OCI-LY1 (cell line): Measurements from ENCODE around the gene GALNT9.

ENCODE experiments used
- H2AFZ ChIP-seq: fragments of 200-600 bp; sonication (generic), shearing (Covaris generic); 2 replicates; pipeline ENCODE4 v1.6.0; 2014; ENCODE audit warnings: antibody characterized with exemption, mild to moderate bottlenecking, low read length
- H3F3A ChIP-seq: fragments of 200-600 bp; sonication (generic), shearing (Covaris generic); 2 replicates; pipeline ENCODE4 v1.6.0; 2014; ENCODE audit warnings: mild to moderate bottlenecking, antibody characterized with exemption, low read length, moderate library complexity; ENCODE audit not compliant: insufficient read depth
- H3K27ac ChIP-seq: fragments of 200-600 bp; sonication (generic); 2 replicates; pipeline ENCODE4 v1.5.1; 2014; ENCODE audit warnings: low read length, mixed run types, mild to moderate bottlenecking, low read depth; ENCODE audit not compliant: poor library complexity, severe bottlenecking
- H3K27me3 ChIP-seq: fragments of 200-600 bp; sonication (generic); 2 replicates; pipeline ENCODE4 v1.6.0; 2014; ENCODE audit warnings: antibody characterized with exemption, mild to moderate bottlenecking, low read length, moderate library complexity; ENCODE audit not compliant: insufficient read depth
- H3K36me3 ChIP-seq: fragments of 200-600 bp; sonication (generic); 2 replicates; pipeline ENCODE4 v1.6.1; 2014; ENCODE audit warnings: mild to moderate bottlenecking, antibody characterized with exemption, low read length, moderate library complexity, mixed read lengths; ENCODE audit not compliant: insufficient read depth
- H3K4me1 ChIP-seq: fragments of 200-600 bp; sonication (generic); 2 replicates; pipeline ENCODE4 v1.5.1; 2014; ENCODE audit warnings: mild to moderate bottlenecking, low read length, moderate library complexity; ENCODE audit not compliant: insufficient read depth, severe bottlenecking
- H3K4me2 ChIP-seq: fragments of 200-600 bp; sonication (generic), shearing (Covaris generic); 2 replicates; pipeline ENCODE4 v1.6.1; 2014; ENCODE audit warnings: low read length
- H3K4me3 ChIP-seq: fragments of 200-600 bp; sonication (generic); 2 replicates; pipeline ENCODE4 v1.5.1; 2014; ENCODE audit warnings: low read length, low read depth, mild to moderate bottlenecking, mixed read lengths; ENCODE audit not compliant: poor library complexity, severe bottlenecking
- H3K79me2 ChIP-seq: fragments of 200-600 bp; shearing (Covaris generic); 2 replicates; pipeline ENCODE4 v1.6.1; 2016; ENCODE audit warnings: mixed run types, low read length, mixed read lengths; ENCODE audit not compliant: insufficient read depth
- H3K9ac ChIP-seq: fragments of 200-600 bp; sonication (generic), shearing (Covaris generic); 2 replicates; pipeline ENCODE4 v1.6.1; 2014; ENCODE audit warnings: mild to moderate bottlenecking, low read length, mixed read lengths
- H3K9me2 ChIP-seq: fragments of 200-600 bp; sonication (generic), shearing (Covaris generic); 2 replicates; pipeline ENCODE4 v1.6.1; 2014; ENCODE audit warnings: low read depth, mild to moderate bottlenecking, low read length, mixed read lengths
- H3K9me3 ChIP-seq: fragments of 200-600 bp; shearing (Covaris generic); 2 replicates; pipeline ENCODE4 v1.6.1; 2014; ENCODE audit warnings: low read length, mixed read lengths
- H4K20me1 ChIP-seq: fragments of 200-600 bp; sonication (generic), shearing (Covaris generic); 2 replicates; pipeline ENCODE4 v1.6.0; 2016; ENCODE audit warnings: mild to moderate bottlenecking, low read length; ENCODE audit not compliant: insufficient read depth
- EZH2 ChIP-seq: fragments of 200-600 bp; sonication (generic), shearing (Covaris generic); IDR thresholded peaks from 2 replicates; pipeline ENCODE4 v1.8.0; 2017; ENCODE audit warnings: borderline replicate concordance, mixed run types, mild to moderate bottlenecking, antibody characterized with exemption, low read length, moderate library complexity, mixed read lengths
- TF ChIP-seq, protein P1 (sequence below): fragments of 200-600 bp; sonication (generic), shearing (Covaris generic); IDR thresholded peaks from 2 replicates; pipeline ENCODE4 v1.5.1; 2017; ENCODE audit warnings: mild to moderate bottlenecking, antibody characterized with exemption, low read length, moderate library complexity, mixed read lengths

The GALNT9 gene

DNA sequence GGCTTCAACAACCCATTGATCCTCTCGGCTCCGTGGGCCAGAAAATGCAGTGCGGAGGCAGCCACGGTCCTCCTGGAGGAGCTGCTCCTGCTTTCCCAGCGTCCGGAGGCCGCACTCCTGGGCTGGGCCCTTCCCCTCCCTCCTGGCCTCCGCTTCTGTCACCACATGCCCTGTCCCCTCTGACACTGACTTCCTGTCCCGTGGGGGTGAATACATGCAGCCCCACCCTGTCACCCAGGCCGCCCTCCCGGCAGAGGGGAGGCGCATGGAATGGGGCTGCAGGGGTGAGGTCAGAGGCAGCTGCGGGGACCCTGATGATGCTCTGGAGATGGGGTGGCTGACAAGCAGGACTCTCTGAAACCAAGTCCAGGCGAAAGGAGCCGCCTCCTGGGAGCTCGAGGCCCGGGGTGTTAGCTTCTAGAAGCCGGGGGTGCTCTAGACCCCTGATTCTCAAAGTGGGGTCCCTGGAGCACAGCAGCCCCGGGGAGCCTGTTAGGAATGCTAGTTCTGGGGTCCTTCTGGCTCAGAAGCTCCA, 152.9 kb downstream of the GALNT9 start:
- Histone ChIP-seq H3K79me2 (no peaks in the 10 kb centered on the region), H2AFZ (no peak overlapping the region), H3K27ac (no peak overlapping the region), H3K9ac (no peak overlapping the region), H4K20me1 (no peaks in the 10 kb centered on the region), H3K9me2 (no peaks in the 10 kb centered on the region), H3K9me3 (no peaks in the 10 kb centered on the region), H3F3A (no peaks in the 10 kb centered on the region), H3K27me3 (peaks cover 10% of the 10 kb centered on the region), H3K4me3 (no peak overlapping the region), H3K36me3 (no peaks in the 10 kb centered on the region), H3K4me1 (no peaks in the 10 kb centered on the region), H3K4me2 (no peak overlapping the region)
- TF ChIP-seq EZH2 = no peak
- TF ChIP-seq, protein P1, sequence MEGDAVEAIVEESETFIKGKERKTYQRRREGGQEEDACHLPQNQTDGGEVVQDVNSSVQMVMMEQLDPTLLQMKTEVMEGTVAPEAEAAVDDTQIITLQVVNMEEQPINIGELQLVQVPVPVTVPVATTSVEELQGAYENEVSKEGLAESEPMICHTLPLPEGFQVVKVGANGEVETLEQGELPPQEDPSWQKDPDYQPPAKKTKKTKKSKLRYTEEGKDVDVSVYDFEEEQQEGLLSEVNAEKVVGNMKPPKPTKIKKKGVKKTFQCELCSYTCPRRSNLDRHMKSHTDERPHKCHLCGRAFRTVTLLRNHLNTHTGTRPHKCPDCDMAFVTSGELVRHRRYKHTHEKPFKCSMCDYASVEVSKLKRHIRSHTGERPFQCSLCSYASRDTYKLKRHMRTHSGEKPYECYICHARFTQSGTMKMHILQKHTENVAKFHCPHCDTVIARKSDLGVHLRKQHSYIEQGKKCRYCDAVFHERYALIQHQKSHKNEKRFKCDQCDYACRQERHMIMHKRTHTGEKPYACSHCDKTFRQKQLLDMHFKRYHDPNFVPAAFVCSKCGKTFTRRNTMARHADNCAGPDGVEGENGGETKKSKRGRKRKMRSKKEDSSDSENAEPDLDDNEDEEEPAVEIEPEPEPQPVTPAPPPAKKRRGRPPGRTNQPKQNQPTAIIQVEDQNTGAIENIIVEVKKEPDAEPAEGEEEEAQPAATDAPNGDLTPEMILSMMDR = no peak

DNA sequence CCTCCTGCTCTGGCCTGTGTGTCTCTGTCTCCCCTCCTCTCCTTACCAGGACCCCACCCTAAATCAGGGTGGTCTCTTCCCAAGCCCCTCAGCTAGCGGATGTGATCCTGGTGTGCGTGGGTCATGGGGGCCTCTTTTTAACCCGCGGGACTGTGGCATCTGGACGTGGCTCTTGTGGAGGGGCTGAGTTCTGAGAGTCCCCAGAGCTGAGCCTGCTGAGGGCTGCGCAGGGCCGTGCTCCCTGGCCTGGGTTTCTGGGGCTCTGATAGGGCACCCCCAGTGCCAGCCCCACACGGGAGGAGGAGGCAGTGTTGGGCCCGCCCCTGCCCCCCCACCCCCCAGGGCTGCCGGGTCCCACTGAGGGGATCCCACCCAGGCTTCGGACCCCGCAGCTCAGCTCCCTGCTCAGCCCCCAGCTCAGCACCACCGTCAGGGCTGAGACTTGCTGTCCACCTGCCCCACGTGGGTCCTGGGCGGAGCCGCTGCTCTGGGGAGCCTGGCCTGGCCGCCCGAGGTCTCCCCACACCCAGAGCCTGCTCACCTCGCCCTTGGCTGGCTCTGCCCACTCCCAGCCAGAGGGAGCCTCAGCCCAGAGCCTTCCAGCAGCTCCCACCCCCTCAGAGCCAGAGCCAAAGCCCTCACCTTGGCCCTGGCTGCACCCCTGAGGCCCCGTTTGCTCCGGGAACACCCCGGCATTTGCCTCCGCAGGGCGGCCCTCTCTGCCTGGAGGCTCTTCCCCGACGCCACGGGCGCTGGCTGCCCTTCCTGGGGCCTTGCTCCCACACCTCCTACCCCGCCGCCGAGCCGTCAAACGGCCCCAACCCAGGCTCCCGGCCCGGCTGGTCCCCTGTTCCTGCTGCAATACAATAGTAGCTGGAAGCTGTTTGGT, 153.6 kb downstream of the GALNT9 start:
- no peak overlapping the region for H3K9ac ChIP-seq
- H3K9me3 ChIP-seq = no peaks in the 10 kb centered on the region
- no peaks in the 10 kb centered on the region for H3K9me2 ChIP-seq
- no peak overlapping the region for H3K4me2 ChIP-seq
- no peaks in the 10 kb centered on the region for H3K4me1 ChIP-seq
- no peaks in the 10 kb centered on the region for H3K79me2 ChIP-seq
- no peak overlapping the region for H3K27ac ChIP-seq
- TF ChIP-seq EZH2 = no peak
- TF ChIP-seq, protein P1 = no peak
- H4K20me1 ChIP-seq = no peaks in the 10 kb centered on the region
- no peak overlapping the region for H3K4me3 ChIP-seq
- no peaks in the 10 kb centered on the region for H3K36me3 ChIP-seq
- peaks cover 10% of the 10 kb centered on the region; the same call in 1 of the 2 replicates for H3K27me3 ChIP-seq
- no peak overlapping the region for H2AFZ ChIP-seq
- H3F3A ChIP-seq = no peaks in the 10 kb centered on the region

DNA sequence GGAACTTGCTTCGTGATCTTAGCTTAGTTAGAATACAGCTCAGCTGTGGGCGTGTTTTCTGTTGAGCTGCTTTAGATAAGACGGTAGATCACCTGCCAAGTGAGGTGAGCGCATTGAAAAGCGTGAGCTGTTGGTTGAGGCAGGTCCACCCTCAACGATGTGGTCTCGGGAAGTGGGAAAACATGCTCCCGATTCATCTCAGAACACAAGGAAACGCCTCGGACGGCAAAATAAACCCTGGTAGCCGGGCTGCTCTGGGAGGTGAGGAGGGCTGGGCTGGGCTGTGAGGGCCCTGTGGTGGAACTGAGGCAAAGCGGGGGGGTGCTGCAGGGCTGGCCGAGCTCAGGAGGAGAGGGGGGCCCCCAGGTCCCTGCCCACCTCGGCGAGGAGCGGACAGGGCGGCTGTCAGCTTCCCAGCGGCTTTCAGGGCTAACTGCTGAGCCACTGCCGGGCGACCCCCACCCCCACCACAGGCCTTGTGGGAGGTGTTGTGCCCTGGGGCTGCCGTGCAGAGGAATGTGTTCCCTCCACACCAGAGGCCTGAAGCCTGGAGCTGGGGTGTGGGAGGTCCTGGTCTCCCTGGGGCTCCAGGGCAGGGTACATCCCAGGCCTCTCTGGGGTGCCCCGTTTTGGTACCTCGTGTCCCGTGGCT, 154.4 kb downstream of the GALNT9 start:
- H3K4me1 ChIP-seq = no peaks in the 10 kb centered on the region
- H4K20me1 ChIP-seq = no peaks in the 10 kb centered on the region

More for the DNA sequence above, 154.4 kb downstream of the GALNT9 start:
- H3K9ac ChIP-seq = no peak overlapping the region
- no peaks in the 10 kb centered on the region for H3K9me3 ChIP-seq
- no peaks in the 10 kb centered on the region for H3K36me3 ChIP-seq
- no peaks in the 10 kb centered on the region for H3K9me2 ChIP-seq
- no peak for TF ChIP-seq EZH2
- TF ChIP-seq, protein P1 = no peak
- no peak overlapping the region for H3K27ac ChIP-seq
- peaks cover 10% of the 10 kb centered on the region; the same call in 1 of the 2 replicates for H3K27me3 ChIP-seq
- H3K4me2 ChIP-seq = no peak overlapping the region
- no peaks in the 10 kb centered on the region for H3F3A ChIP-seq
- no peaks in the 10 kb centered on the region for H3K79me2 ChIP-seq
- H2AFZ ChIP-seq = no peak overlapping the region
- no peak overlapping the region for H3K4me3 ChIP-seq
